Measurements from ENCODE around the gene GPR78.

Gene GPR78

DNA sequence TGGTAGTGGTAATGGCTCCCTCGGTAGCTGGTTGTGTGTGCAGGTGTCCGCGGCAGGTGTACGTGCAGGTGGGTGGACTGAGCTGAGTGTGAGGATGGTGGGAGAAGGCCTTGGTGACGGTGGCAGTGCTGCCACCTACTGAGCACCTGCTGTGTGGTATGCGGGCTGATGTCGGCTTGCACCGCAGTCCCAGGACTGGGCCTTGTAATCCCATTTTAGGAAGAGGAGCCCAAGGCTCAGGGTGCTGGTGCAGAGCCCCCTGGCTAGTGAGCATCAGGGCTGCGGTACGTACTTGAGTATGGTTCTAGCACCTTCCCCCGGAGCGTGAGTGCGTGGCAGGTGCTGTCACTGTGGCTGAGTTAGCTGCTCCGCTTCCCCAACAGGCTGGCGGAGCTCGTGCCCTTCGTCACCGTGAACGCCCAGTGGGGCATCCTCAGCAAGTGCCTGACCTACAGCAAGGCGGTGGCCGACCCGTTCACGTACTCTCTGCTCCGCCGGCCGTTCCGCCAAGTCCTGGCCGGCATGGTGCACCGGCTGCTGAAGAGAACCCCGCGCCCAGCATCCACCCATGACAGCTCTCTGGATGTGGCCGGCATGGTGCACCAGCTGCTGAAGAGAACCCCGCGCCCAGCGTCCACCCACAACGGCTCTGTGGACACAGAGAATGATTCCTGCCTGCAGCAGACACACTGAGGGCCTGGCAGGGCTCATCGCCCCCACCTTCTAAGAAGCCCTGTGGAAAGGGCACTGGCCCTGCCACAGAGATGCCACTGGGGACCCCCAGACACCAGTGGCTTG lies 6.7 kb downstream of the GPR78 start:
- no peak for DNase-seq (ENCODE audit: low spot score)

- DNase-seq (ENCODE audit: low spot score), result no peak
These were observed 7.4 kb downstream of the GPR78 start for GRCh38 chr4:8587469-8588195.

DNA sequence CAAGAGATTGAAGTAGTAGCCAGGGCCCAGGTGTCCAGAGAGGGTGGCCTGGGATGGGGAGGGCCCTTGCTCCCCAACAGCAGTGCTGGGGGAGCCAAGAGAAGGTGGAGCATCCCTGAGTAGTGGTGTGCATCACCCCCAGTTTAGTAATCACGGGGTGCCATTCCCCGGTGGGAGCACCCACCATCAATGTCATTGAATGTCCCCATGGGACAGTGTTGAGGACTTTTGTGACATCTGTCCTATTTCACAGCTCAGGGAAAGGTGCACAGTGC lies 7.9 kb downstream of the GPR78 start:
- DNase-seq (ENCODE audit: low spot score), result no peak

- DNase-seq (ENCODE audit: low spot score), result no peak
These were observed 9.1 kb downstream of the GPR78 start for GRCh38 chr4:8589336-8589735.

- no peak for DNase-seq (ENCODE audit: low spot score)
These were observed 9.8 kb downstream of the GPR78 start for GRCh38 chr4:8589823-8590545.

- no peak for DNase-seq (ENCODE audit: low spot score)
These were observed 10.3 kb downstream of the GPR78 start for GRCh38 chr4:8590546-8590880.

DNA sequence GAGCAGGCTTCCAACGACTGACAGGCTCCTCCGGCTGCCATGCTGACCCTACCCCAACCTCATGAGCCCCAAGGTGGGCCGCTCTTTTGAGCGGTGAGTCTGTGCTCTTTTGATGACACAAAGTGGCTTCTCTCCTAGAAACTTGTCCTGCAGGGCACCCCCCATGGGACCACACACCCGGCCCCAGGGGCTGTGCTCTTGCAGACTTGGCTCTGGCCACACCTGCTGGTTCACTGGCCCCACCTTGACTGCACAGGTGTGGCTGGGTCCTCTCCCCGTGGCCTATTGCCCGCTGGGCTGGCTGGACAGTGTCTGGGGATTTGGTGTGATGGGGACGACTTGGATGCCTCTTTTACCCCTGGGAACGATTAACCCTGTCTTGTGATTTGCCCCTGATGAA lies 10.9 kb downstream of the GPR78 start:
- no peak for DNase-seq (ENCODE audit: low spot score)

DNA sequence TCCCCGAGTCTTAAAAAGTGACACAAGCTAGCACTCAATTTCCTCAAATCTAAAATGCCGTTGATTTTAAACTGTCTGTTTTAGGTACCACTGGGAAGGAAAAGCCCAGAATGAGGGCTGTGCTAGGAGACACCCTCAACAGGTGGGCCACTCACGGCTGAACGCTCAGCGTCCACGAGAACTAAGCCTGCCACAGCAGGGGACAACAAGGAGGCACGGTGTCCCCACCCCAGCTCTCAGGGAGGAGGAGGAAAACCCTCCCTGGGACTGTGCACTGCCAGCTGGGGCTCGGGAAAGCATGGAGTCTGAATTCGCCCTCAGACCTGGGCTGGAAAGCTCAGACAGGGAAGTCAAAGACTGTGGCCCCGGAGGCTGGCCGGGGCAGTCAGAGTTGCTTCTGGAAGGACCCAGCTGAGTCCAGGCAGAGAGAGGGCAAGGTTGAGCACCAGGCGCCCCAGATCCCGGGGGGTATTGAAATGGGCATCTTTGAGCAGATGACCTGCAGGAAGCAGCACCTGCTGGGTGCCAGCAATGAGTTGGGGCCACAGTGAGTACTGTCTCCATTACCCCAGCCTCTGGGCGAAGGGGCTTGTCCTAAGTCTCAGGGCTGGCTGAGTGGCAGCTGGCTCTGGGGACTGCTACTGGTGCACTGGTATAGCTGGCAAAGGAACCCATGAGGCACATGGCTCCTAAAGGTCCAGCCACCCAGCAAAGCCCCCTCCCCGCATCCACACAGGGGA lies 11.6 kb downstream of the GPR78 start:
- DNase-seq (ENCODE audit: low spot score), result no peak

DNA sequence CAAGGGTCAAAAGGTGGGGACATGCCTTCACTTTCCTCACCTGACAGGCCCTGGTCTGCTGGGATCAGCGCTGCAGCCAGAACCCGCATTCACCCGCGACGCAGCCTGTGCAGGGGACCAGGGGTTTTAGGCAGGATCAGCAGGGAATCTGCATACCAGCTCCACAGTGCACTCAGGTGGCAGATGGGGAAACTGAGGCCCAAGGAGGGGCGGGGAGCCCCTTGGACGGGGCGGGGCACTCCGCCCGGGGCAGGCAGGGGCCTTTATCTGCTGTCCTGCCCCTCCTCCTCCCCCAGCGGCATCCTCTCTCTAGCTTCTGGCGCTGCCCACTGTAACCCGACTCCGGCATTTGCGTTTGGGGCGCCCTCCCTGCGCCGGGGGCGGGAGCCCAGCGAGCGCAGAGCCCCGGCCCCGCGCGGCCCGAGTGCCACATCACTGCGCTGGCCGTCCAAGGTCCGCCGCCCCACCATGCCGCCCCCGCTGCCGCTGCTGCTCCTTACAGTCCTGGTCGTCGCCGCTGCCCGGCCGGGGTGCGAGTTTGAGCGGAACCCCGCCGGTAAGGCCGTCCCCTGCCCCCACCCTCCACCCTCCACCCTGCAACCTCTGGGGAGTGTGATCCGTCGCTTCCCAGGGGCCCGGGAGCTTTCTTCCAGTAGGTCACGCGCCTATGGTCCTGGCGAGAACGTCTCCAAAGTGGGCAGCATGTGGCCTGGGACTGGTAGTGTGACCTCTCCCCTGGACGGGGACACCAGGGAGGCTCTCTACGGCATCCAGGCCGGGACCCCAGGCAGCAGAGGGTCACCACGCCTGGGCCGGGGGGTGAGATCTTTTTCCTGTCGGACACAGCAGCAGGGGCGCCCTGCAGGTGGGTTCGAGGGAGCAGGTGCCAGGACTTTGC lies 12.4 kb downstream of the GPR78 start, which contains the start of gene CPZ:
Gene CPZ (plus strand): TSS at position 400 of the 898 bp plus-strand sequence. CDS start 69 bp downstream, at position 469.
- no peak for DNase-seq (ENCODE audit: low spot score)

DNA sequence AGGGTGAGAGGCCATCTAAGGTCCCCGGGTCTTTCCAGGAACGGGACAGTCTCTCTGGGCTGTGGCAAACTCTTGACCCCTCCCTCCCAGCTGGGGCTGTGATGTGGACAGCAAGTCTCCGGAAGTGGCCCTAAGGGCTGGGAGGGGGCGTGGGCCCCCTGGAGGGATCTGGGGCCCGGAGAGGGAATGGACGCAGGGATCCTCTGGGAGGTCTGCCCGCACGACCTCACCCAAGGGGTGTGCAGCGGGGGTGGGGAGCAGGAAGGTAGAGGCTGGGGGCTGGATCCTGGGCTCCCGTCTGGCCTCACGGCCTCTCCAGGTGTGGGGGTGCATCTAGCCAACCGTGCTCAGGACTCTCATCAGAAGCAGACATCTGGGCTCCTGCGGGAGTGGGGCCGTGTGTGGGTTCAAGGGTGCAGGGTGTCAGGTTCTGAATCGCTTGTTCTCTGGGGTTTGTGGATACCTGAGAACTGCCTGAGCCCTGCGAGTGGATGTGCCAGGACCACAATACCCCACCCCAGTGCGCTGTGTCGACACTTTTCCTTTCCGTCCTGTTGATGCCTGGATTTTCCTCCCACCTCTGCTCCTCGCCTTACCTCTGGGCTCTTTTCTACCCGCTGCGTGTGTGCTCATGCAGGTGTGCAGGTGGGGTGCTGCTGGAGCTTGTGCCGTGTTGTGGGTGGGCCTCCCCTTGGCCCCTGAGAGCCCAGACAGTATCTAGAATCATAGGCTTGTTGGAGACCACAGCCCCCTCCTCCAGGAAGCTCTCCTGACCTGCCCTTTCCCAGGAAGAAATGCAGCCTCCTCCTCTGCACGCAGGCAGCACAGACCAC lies 13.3 kb downstream of the GPR78 start:
- no peak for DNase-seq (ENCODE audit: low spot score)

- DNase-seq (ENCODE audit: low spot score), result no peak
These were observed 14.2 kb downstream of the GPR78 start for GRCh38 chr4:8594097-8595038.

GRCh38 chr4:8595237-8596087 lies 15.3 kb downstream of the GPR78 start:
- DNase-seq (ENCODE audit: low spot score), result no peak

DNA sequence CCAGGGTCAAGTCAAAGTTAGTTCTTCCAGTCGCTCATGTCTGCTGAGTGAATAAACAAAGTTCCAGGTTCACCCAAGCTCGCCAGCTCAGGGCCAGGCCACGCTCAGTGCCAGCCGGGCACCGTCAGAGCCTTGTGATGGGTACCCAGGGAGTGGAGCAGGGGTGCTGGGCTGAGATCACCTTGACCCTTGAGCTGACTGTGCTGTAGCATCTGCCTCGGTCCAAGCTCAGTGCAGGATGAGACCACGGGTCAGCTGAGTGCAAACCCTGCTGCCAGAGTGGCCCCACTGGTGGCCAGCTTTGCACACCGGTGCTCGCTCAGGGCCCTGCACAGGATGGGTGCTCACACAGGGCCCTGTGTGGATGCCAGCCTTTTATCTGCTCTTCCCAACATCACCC lies 16.7 kb downstream of the GPR78 start:
- no peak for DNase-seq (ENCODE audit: low spot score)

- no peak for DNase-seq (ENCODE audit: low spot score)
These were observed 17.1 kb downstream of the GPR78 start for GRCh38 chr4:8597319-8597718.

DNA sequence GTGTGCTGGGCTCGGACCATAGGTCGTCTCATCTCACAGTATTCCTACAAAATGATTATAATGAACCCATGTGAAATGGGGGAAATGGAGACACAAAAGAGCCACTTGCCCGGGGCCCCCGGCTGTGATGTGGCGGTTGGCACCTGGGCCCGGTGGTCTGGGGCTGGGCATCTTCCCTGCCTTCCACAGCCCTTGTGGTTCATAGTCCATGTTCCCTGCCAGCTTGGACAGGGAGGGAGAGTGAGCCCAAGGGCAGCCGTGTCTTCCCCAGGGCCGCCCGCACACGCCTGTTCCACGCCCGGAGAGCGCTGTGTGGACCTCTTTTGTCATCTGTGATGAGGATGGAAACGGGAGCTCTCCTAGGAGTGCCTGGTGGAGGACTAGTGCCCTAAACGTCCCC lies 17.6 kb downstream of the GPR78 start:
- no peak for DNase-seq (ENCODE audit: low spot score)

- DNase-seq (ENCODE audit: low spot score), result no peak
These were observed 18.3 kb downstream of the GPR78 start for GRCh38 chr4:8598391-8599090.

GRCh38 chr4:8599091-8599460 lies 18.9 kb downstream of the GPR78 start:
- no peak for DNase-seq (ENCODE audit: low spot score)

- DNase-seq (ENCODE audit: low spot score), result no peak
These were observed 19.5 kb downstream of the GPR78 start for GRCh38 chr4:8599657-8600056.

All from CD4-positive, alpha-beta T cell treated with Interleukin-6 at 100 ng/mL for 8 hours (primary cell).